SK-N-DZ (cell line): Measurements from ENCODE around the gene IL31.
A peak's percentile ranks its signal among the peaks of the same experiment; 100 is the strongest.

Source experiments
- DNase-seq: peaks from one replicate; pipeline ENCODE4 v3.0.0-alpha.2; 2015; ENCODE audit warnings: low spot score

IL31 gene

DNA sequence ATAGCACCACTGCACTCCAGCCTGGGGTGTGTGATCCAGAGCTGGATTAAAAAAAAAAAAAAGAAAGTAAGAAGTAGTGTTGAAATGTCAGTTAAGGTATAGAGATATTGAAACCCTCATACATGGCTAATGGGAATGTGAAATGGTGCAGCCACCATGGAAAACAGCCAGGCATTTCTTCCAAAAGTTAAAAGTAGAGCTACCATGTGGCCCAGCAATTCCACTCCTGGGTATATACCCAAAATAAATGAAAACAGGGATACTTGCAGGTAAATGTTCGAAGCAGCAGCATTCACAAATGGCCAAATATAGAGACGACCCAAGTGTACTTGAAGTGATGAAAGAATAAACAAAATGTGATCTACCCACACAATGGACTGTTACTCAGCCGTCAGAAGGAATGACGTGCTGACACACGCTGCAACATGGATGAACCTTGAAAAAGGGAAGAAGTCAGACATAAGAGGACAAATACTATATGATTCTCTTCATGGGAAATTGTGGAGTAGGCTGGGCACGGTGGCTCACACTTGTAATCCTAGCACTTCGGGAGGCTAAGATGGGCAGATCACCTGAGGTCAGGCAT lies 15.2 kb downstream of the IL31 start:
- DNase-seq, result no peak

DNA sequence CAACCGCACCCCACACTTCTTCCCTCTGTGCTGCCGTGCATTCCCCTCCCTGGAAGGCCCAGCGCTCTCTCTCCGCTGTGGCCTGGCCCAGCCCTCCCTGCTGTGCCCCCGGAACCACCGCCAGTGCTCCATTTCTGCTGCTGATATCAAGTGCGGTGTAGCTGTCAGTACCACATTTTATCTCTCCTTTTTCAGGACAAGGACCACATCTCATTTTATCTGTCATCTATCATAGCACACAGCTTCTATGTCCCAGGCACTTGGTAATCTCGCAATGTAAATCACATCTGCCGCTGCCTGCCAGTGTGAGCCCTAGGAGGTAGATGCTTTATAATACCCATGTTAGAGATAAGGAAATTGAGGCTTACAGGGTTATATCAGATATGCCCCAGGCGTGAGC lies 18.3 kb downstream of the IL31 start:
- peak; percentile 57 for DNase-seq

DNA sequence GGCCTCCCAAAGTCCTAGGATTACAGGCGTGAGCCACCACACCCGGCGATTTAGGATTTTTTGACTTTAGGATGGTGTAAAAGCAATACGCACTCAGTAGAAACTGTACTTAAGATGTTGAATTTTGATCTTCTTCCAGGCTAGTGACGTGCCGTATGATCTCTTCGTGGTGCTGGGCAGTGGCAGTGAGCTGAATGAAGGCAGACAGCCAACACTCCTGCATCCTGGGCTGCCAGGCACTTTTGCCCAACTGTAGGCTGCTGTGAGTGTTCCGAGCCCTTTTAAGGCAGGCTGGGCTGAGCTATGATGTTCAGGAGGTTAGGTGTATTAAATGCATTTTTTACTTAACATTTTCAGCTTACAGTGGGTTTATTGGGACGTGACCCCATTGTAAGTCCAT lies 21.3 kb downstream of the IL31 start:
- DNase-seq, result no peak

DNA sequence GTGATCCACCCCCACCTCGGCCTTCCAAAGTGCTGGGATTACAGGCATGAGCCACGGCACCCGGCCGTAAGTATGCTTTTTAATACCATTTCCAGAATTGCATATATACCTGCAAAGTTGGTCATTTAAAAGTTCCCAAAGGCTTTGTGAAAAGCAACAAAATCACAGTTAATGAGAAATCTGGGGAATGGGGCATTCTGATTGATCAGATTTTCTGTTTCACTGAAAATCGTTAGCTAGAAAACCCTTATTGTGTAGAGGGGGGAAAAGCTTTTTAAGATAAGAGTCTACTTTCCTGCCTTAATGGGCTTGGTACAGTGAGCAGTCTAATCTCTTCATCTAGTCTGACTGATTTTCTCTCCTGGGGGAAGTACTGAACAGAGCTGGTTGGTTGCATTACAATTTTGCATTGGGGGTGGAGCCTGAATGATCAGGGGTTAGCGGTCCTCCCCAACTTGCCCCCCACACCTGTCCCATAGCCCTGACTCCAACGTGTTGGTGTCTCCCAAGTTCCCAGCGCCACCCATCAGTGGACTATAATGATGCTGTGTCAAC lies 23.8 kb downstream of the IL31 start:
- peak; percentile 55 for DNase-seq

DNA sequence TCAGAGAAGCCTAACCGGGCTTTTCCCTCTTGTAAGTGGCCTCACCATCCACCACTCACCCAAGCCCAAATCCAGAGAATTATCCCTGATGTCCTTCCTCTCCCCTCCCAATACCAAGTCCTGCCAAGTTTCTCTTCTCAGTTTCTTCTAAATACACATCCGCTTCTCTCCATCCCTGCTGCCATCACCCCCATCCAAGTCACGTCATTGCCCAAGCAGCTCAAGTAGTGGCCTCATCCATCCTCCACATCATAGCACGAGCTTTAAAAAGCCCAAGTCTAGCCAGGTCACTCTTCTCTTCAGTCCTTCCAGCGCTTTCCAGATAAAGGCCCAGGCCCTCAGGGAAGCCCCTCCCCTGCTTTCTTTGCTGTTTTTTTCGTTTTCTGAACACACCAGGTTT lies 25.4 kb downstream of the IL31 start:
- DNase-seq, result no peak

DNA sequence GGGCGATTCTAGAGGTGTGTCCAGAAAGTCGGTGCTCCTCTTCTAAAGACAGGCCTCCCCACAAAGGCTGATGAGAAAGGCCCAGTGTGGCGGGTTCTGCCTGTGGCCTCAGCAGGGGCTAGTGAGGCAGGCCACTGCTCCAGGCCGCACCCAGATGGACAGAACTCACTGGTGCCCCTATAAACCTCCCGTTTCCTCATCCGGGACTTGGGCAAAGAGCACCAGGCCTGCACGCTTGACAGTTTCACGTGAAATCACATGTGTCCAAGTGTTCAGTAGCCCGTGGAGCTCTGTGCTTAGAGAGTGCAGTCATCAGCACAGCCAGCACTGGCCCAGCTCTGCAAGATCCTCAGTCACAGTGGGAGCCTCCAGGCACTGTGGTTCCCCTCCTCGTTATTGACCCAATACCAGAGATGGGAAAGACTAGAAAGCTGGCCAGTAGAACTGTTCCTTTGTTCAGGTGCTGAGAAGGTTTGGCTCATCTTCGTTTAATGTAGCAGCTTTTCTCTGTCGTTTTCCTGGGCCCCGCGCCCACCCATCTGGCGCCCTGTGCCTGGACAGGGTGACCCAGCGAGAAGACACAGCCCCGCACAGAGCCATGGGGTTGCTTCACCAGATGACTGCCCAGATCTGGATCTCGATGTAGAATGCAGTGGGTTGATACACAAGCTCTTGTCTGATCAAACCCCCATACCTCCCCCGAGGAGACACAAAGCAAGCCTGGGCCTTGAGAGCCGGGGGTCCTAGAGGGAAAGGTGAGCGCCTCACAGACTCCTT lies 26.3 kb downstream of the IL31 start:
- DNase-seq, result no peak

DNA sequence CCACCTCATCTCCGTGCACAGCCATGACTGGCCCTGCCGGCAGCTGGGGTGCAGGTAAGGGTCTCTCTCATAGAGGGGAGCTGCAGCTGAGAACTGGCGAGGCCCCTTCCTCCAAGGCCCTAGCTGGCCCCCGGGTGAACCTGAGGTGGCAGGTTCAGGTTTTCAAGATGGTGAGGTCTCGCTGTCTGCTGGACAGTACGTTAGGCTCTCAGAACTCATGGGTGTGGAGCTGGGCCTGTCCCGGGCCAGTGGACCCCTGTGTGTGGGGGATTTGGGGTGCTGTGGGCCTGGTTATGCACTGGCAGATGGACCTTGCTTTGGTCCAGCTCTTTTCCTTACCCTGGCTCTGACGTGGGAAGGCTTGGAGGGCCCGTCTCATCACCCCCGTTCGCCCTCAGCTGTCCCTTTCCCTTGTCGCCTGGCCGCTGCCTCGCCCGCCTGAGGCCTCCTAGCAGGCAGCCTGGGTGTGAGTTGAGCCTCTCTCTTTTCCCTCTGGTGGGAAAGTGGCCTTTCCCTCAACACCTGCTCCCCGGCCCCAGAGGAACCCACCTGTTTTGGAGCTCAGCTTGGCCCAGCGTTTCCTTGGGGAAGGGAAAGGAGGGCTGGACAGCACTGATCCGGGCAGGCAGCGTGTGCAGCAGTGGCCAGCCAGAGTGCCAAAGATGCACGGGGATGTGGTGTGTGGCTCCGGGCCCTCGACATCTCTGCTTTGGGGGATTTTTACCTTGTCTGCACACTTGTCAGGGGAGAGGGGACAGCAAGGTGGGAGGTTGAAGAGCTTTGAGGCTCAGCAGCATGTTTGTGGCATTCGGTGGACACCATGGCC lies 28.3 kb downstream of the IL31 start:
- no peak for DNase-seq

DNA sequence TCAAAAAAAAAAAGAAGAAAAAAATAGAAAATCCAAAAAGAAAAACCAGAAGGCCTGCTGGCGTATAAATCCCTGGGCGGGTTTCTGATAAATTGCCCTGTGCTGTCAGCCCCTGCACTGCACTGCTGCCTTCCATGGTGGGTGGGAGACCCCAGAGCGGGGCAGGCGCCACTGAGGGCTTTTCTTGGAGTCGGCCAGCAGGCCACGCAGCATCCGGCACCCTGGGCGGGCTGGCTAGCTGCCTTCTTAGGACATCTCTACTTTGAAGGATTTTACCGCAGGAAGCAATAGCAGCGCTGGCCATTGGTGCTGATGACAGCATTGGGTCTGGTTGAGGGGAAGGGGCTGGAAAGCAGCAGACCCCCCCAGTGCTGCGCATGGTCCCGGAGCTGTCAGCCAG lies 29.1 kb downstream of the IL31 start:
- DNase-seq, result no peak

DNA sequence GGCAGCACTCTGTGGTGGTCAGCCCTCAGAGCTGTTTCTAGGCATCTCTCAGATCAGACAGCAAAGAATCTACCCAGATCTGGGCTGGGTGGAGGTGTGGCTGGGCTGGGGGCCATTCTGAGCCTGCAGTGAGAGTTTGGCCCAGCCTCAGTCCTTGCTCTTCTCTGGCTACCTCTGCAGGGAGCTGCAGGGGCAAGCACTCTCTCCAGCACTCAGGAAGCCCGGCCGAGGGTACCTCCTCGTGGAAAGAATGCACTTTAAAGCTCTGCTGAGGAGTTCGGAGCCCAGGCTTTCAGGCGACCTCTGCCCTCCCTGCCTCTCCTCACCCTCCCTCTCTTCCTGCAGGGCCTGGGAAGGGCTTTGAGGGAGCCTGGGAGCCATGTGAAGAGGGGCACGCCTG lies 31.2 kb downstream of the IL31 start:
- no peak for DNase-seq

DNA sequence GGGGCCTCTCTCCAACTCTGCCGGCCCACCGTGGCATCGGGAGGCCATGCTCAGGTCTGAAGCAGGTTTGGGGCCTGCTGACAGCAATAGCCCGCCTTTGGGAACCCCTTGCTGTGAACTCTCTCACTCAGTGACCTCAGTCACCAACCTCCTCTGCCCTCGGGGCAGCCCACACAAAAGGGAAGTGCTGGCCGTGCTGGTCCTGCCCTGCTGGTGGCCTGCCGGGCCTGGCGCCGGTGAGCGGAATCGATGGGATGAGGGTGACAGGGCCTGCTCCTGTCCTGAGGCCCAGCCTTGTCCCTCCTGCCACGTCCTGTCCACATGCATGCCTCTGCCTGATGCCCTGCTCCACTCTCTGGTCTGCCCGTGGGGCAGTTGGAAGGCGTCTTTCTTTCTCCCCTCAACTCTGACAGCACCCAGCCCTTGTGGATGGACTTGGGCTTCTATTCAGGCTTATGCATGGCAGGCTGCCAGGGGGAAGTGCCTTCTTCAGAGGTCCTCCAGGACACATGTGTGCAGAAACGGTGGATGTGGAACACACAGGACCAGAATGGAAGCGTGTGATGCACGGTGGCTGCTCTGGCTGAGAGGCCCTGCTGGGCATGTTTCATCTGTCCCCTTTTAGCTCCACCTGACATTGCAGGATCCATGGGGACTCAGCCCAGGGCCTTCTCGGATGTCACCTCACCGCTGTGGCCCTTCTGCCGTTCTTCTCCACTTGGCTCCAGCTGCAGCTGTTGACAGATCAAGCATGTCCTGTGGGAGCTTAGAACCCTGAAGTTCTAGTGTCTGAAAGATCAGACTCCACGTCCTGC lies 31.9 kb downstream of the IL31 start:
- DNase-seq, result no peak

DNA sequence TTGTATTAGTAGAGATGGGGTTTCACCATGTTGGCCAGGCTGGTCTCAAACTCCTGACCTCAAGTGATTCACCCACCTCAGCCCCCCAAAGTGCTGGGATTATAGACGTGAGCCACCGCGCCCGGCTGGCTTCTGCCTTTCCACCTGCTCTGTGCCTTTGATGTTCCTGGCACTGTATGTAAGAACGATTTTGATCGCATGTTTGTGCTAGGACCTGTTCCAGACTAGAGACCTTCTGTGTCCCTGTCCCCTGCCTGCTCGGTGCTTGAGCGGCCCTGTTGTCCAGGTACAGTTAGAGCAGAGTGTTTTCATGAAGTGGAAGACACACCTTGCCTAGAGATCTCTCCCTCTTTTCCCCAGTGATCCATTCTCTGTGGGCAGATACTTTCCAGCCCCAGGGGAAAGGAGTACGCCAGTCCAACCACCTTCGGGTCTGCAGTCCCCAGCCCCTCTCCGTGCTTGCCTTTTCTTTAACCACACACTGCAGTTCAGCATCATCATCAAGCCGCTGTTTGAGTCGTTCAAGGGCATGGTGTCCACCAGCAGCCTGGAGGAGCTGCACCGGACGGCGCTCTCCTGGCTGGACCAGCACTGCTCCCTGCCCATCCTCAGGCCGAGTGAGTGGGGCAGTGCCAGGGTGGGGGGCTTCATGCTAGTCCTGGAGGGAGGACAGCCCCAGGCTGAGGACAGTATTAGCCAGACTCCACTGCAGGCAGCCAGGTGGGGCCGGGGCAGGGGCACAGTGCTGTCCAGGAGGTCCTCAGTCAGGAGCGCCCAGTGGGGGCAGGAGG lies 33.4 kb downstream of the IL31 start:
- DNase-seq, result no peak

DNA sequence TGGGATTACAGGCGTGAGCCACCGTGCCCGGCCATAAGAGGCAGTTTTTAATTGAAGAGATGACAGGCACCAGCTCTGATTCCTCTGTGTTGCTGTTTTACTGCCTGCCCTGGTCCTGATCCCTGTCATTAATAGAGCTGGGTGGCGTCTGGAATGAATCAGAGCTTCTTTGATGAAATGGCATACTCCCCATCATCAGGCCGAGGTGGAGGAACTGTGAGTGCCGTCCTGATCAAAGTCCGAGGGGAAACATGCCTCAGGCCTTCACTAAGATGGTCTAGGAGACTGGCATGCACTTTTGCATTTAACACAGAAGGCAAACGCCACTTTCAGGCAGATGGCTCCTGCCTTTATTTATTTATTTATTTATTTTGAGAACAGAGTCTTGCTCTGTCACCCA lies 34.1 kb downstream of the IL31 start:
- DNase-seq, result no peak

DNA sequence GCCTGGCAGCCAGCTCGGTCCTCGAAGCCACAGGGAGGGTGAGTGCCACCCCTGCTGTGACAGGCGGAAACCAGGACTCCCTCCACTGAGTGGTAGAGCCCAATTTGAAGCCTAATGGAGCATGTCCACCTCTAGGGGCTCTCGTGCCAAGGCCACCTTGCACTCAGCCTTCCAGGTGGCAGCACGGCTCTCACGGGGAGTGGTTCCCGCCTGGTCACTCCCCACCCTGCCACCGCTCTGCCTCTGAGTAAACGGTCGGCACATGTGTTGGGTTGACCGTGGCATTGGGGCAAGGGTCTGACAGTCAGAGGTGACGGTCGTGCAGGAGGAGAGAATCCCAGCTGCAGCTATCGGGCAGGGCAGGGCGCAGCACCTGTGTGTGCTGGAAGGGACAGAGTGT lies 34.8 kb downstream of the IL31 start:
- DNase-seq, result no peak

DNA sequence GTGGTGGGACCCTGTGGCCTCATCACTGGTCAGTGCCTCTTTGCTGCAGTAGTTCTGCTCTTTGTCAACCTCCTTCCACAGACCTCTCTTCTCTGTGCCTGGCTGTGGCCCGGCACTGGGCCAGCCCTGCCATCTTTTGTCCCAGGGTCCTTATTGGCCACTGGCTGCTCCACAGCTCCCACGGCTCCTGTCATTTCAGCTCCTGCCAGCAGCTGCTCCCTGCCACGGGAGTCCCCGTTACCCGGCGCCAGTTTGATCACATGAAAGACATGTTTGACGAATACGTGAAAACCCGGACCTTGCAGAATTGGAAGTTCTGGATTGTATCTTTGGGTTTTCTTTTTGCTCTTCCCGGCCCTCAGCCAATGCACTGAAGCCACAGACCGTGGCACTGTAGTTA lies 35.4 kb downstream of the IL31 start:
- no peak for DNase-seq

DNA sequence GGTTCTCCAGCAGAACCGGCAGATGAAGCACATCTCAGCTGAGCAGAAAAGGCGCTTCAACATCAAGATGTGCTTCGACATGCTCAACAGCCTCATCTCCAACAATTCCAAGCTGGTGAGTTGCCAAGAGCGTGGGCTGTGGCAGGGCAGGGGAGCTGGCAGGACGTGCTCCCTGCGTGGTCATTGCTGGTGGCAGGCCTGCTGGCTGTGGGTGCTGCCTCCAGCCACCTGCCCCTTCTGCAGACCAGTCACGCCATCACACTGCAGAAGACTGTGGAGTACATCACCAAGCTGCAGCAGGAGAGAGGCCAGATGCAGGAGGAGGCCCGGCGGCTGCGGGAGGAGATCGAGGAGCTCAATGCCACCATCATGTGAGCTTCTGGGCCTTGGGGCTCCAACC lies 35.8 kb downstream of the IL31 start:
- DNase-seq, result no peak

DNA sequence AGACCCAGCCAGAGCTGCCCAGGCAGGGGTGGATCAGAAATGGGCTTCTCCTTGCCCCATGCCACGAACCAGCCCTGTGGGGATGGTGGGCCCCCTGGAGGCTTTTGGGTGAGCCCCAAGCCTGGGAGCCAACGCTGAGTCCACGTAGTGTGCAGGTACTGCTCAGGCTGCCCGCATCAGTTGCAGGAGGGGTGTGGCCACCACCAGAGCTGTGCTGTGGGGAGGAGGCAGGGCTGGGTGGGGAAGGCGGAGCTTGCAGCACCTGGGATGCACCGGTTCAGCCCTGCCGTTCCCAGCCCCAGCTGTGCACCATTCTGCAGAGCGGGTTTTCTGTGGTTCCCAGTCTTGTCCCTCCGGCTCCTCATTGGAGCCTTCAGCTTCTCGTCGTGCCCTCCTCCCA lies 36.3 kb downstream of the IL31 start:
- no peak for DNase-seq

DNA sequence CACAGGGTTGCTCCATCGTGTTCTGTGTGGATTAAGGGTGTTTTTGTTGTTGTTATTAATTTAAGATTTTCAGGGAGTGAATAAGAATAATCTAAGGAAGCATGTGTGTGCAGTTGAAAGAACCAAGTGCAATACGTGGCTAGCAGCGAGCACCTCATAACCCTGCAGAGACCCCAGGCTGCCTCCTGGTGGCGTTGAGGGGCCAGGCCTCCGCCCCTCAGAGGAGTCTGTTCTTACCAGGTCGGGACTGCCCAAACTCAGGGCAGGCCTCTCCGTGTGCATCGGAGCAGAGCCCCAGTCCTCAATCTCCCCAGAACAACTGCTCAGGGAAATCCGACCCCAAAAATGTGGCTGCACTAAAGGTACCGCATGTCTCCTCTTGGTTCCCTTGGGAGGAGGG lies 36.8 kb downstream of the IL31 start:
- DNase-seq, result no peak

DNA sequence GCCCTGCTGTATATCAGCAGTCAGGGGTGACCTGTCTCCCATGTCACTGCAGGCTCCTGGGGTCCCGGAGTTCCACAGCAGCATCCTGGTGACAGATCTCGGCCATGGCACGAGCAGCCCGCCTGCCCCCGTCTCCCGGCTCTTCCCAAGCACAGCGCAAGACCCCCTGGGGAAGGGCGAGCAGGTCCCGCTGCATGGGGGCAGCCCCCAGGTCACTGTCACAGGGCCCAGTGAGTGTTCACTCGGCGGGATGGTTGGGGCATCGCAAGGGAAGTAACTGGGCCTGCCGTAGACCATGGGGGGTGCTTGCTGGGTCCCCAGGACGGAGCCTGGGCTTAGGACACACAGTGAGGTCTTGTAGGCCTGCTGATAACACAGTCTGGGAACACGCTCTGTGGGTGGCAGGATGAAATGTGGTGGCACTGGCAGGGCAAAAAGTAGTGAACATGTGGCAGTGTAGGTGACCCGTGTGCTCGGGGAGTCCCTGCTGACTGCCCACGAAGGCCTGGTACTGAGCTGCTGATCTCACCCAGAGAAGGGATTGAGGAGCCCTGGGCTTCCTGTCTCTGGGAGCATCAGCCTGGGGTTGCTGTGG lies 38.5 kb downstream of the IL31 start:
- DNase-seq, result no peak

DNA sequence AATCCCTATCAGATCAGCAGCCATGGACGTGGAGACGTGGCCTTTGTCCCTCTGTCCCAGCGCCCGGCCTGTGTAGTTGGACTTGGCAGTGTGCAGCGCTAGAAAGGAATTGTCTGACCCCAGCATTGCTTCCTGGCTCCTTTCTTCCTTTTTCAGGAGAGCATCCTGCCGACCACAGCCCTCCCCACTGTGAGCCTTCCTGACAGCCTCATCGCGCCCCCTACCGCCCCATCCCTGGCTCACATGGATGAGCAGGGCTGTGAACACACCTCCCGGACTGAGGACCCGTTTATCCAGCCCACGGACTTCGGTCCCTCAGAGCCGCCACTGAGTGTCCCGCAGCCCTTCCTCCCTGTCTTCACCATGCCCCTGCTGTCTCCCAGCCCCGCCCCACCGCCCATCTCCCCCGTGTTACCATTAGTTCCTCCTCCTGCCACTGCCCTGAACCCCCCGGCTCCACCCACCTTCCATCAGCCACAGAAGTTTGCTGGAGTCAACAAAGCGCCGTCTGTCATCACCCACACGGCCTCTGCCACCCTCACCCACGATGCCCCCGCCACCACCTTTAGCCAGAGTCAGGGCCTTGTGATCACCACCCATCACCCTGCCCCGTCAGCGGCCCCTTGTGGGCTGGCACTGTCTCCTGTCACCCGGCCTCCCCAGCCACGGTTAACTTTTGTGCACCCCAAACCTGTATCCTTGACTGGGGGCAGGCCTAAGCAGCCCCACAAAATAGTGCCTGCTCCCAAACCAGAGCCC lies 40.6 kb downstream of the IL31 start:
- no peak for DNase-seq

DNA sequence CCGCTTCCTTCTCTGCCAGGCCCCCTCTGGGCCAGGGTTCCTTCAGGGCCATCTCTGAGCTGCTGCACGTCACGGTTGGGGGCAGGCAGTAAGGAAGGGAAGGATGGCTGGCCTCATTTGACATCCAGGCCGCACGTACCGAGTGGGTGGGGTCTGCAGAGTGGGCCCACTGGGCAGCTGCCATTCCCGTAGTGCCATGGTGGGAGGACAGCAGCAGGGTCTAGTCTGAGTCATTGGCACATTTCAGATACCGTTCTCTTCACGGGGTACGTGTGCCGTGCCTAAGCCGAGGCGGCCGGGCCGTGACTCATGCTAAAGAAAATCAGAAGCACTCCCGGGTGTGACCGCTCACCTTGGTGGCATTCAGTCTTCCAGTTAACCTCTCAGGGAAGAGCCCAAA lies 43.9 kb downstream of the IL31 start:
- no peak for DNase-seq
